Measurements from ENCODE around the gene EFNA3. TPM values are rescaled to one million over a fixed set of nuclear protein-coding genes. Genes with fewer than 3 reads are reported as not detected.

EFNA3 gene
- total RNA-seq, 2 experiments from 2014 or later = 1.9 to 2.8 TPM

GRCh38 chr1:155131285-155131684, 52.6 kb downstream of the EFNA3 start:
- no peaks in the 10 kb centered on the region for H3K9me3 Mint-ChIP-seq (ENCODE audit: low read depth)
- peaks cover 29% of the 10 kb centered on the region for H3K4me1 Mint-ChIP-seq
- CTCF ChIA-PET = interaction anchor here (1.3 to 3.1 kb wide), 5 partner anchors 15 to 81 kb away, joined by 3 to 9 read pairs (median 5); partner anchors contain the start of gene KRTCAP2
- DNase-seq (no peak), ATAC-seq (no peak)
- peaks cover 38% of the 10 kb centered on the region for H3K27me3 Mint-ChIP-seq
- H3K4me3 Mint-ChIP-seq = no peak overlapping the region
- no peaks in the 10 kb centered on the region for H3K36me3 Mint-ChIP-seq
- no peak overlapping the region for H3K27ac Mint-ChIP-seq

GRCh38 chr1:155131856-155132255, 53.2 kb downstream of the EFNA3 start:
- Mint-ChIP-seq H3K4me3 (no peak overlapping the region), H3K27ac (no peak overlapping the region), H3K4me1 (peaks cover 31% of the 10 kb centered on the region), H3K27me3 (peaks cover 33% of the 10 kb centered on the region), H3K36me3 (no peaks in the 10 kb centered on the region), H3K9me3 (ENCODE audit: low read depth) (no peaks in the 10 kb centered on the region)
- DNase-seq = no peak
- CTCF ChIA-PET = interaction anchor here (1.3 to 3.1 kb wide), 3 partner anchors 16 to 41 kb away, joined by 3 to 9 read pairs (median 5); partner anchors contain the start of gene KRTCAP2
- ATAC-seq = no peak

GRCh38 chr1:155133799-155134281, 55.2 kb downstream of the EFNA3 start:
- H3K9me3 Mint-ChIP-seq (ENCODE audit: low read depth) = no peaks in the 10 kb centered on the region
- peaks cover 9% of the 10 kb centered on the region for H3K36me3 Mint-ChIP-seq
- ATAC-seq (no peak), DNase-seq (no peak)
- CTCF ChIA-PET = interaction anchor here (0.9 to 5.1 kb wide), 5 partner anchors 21 to 49 kb away, joined by 3 to 32 read pairs (median 5); partner anchors contain the start of gene KRTCAP2
- no peak overlapping the region for H3K4me3 Mint-ChIP-seq
- no peak overlapping the region for H3K27ac Mint-ChIP-seq
- H3K27me3 Mint-ChIP-seq = peaks cover 15% of the 10 kb centered on the region
- peaks cover 32% of the 10 kb centered on the region for H3K4me1 Mint-ChIP-seq

GRCh38 chr1:155134322-155134721, 55.7 kb downstream of the EFNA3 start:
- Mint-ChIP-seq H3K27ac (peak overlapping the region; percentile 98), H3K27me3 (peaks cover 10% of the 10 kb centered on the region), H3K9me3 (ENCODE audit: low read depth) (no peaks in the 10 kb centered on the region), H3K36me3 (peaks cover 11% of the 10 kb centered on the region), H3K4me1 (peaks cover 31% of the 10 kb centered on the region), H3K4me3 (peak overlapping the region; percentile 97)
- no peak for ATAC-seq
- no peak for DNase-seq
- CTCF ChIA-PET = interaction anchor here (0.9 to 5.1 kb wide), 7 partner anchors 22 to 90 kb away, joined by 3 to 32 read pairs (median 5); partner anchors contain the start of gene KRTCAP2

- ATAC-seq (no peak), DNase-seq (peak; percentile 61)
- Mint-ChIP-seq H3K9me3 (ENCODE audit: low read depth) (no peaks in the 10 kb centered on the region), H3K27me3 (peaks cover 5% of the 10 kb centered on the region), H3K4me1 (peaks cover 34% of the 10 kb centered on the region), H3K36me3 (peaks cover 11% of the 10 kb centered on the region), H3K27ac (peak overlapping the region; percentile 98), H3K4me3 (peak overlapping the region; percentile 97)
- CTCF ChIA-PET = interaction anchor here (0.9 to 5.1 kb wide), 7 partner anchors 31 to 91 kb away, joined by 3 to 32 read pairs (median 6); partner anchors contain the start of gene KRTCAP2
Observed at GRCh38 chr1:155134880-155135414, 56.3 kb downstream of the EFNA3 start.

- ATAC-seq (peak; percentile 84), DNase-seq (peak; percentile 95)
- peaks cover 13% of the 10 kb centered on the region for H3K36me3 Mint-ChIP-seq
- H3K27ac Mint-ChIP-seq = peak within 1 kb of the TSS; percentile 98
- H3K4me1 Mint-ChIP-seq = peaks cover 37% of the 10 kb centered on the region
- H3K4me3 Mint-ChIP-seq = peak within 1 kb of the TSS; percentile 97
- CTCF ChIA-PET = interaction anchor here (0.9 to 5.1 kb wide), 6 partner anchors 33 to 91 kb away, joined by 3 to 32 read pairs (median 14); partner anchors contain the start of gene KRTCAP2
- H3K9me3 Mint-ChIP-seq (ENCODE audit: low read depth) = no peaks in the 10 kb centered on the region
- peaks cover 2% of the 10 kb centered on the region for H3K27me3 Mint-ChIP-seq
Observed at GRCh38 chr1:155135415-155136028, 56.9 kb downstream of the EFNA3 start, which contains the start of gene SLC50A1. Gene SLC50A1, plus strand, starts transcription at chr1:155135852. Its CDS starts 60 bp downstream, at chr1:155135912.

GRCh38 chr1:155136748-155137147, 58.1 kb downstream of the EFNA3 start:
- peak overlapping the region; percentile 98 for H3K27ac Mint-ChIP-seq
- peaks cover 39% of the 10 kb centered on the region for H3K4me1 Mint-ChIP-seq
- peaks cover 13% of the 10 kb centered on the region for H3K36me3 Mint-ChIP-seq
- DNase-seq (peak; percentile 48), ATAC-seq (no peak)
- CTCF ChIA-PET = interaction anchor here (0.7 to 5.1 kb wide), 6 partner anchors 32 to 57 kb away, joined by 3 to 32 read pairs (median 18); partner anchors contain the start of gene KRTCAP2
- H3K9me3 Mint-ChIP-seq (ENCODE audit: low read depth) = no peaks in the 10 kb centered on the region
- peak overlapping the region; percentile 97 for H3K4me3 Mint-ChIP-seq
- H3K27me3 Mint-ChIP-seq = peaks cover under 1% of the 10 kb centered on the region

Other genes starting within 250 kb of the EFNA3 start
- gene KCNN3, start 208.6 kb upstream of the EFNA3 start, total RNA-seq = under 1 TPM in 1 of 2 experiments, not detected in 1; 0.02 TPM
- gene PMVK, start 142.1 kb upstream of the EFNA3 start, total RNA-seq = 10 to 100 TPM; 43.6 to 46.8 TPM
- gene PBXIP1, start 122.7 kb upstream of the EFNA3 start, total RNA-seq = 10 to 100 TPM; 52.6 to 61.5 TPM
- 10 to 100 TPM; 44.0 to 47.9 TPM for gene PYGO2, start 117.1 kb upstream of the EFNA3 start, total RNA-seq
- gene SHC1, start 108.1 kb upstream of the EFNA3 start, total RNA-seq = 10 to 100 TPM; 48.0 to 57.4 TPM
- 100 to 1,000 TPM; 149 to 155 TPM for gene CKS1B, start 104.2 kb upstream of the EFNA3 start, total RNA-seq
- 10 to 100 TPM; 48.2 to 63.7 TPM for gene FLAD1, start 95.5 kb upstream of the EFNA3 start, total RNA-seq
- gene LENEP, start 85.3 kb upstream of the EFNA3 start, total RNA-seq = 1 to 10 TPM in 1 of 2 experiments, under 1 TPM in 1; 0.91 to 1.2 TPM
- gene ZBTB7B, start 76.0 kb upstream of the EFNA3 start, total RNA-seq = 10 to 100 TPM; 58.1 to 74.8 TPM
- under 1 TPM; 0.09 to 0.29 TPM for gene DCST2, start 45.1 kb upstream of the EFNA3 start, total RNA-seq
- gene DCST1, start 45.0 kb upstream of the EFNA3 start, total RNA-seq = not detected
- 10 to 100 TPM; 41.7 to 47.5 TPM for gene ADAM15, start 27.5 kb upstream of the EFNA3 start, total RNA-seq
- gene EFNA4, start 15.1 kb upstream of the EFNA3 start, total RNA-seq = 1 to 10 TPM; 3.8 to 5.3 TPM
- gene EFNA1, start 49.0 kb downstream of the EFNA3 start, total RNA-seq = not detected
- 10 to 100 TPM; 39.8 to 41.2 TPM for gene SLC50A1, start 57.0 kb downstream of the EFNA3 start, total RNA-seq
- gene DPM3, start 61.7 kb downstream of the EFNA3 start, total RNA-seq = 10 to 100 TPM; 54.2 to 57.0 TPM
- 100 to 1,000 TPM; 166 to 177 TPM for gene KRTCAP2, start 94.5 kb downstream of the EFNA3 start, total RNA-seq
- 10 to 100 TPM; 11.2 to 16.1 TPM for gene TRIM46, start 95.0 kb downstream of the EFNA3 start, total RNA-seq
- 10 to 100 TPM; 14.3 to 23.5 TPM for gene THBS3, start 129.1 kb downstream of the EFNA3 start, total RNA-seq
- gene MTX1, start 129.9 kb downstream of the EFNA3 start, total RNA-seq = 10 to 100 TPM; 39.0 to 48.6 TPM
- gene ENTREP3, start 176.6 kb downstream of the EFNA3 start, total RNA-seq = 10 to 100 TPM; 30.7 to 32.3 TPM
- 100 to 1,000 TPM in 1 of 2 experiments, 10 to 100 TPM in 1; 82.0 to 108 TPM for gene SCAMP3, start 183.5 kb downstream of the EFNA3 start, total RNA-seq
- gene CLK2, start 194.7 kb downstream of the EFNA3 start, total RNA-seq = 100 to 1,000 TPM in 1 of 2 experiments, 10 to 100 TPM in 1; 94.8 to 108 TPM
- gene HCN3, start 198.6 kb downstream of the EFNA3 start, total RNA-seq = 1 to 10 TPM; 5.4 to 6.1 TPM
- gene PKLR, start 222.6 kb downstream of the EFNA3 start, total RNA-seq = not detected
- 100 to 1,000 TPM; 329 to 406 TPM for gene FDPS, start 230.0 kb downstream of the EFNA3 start, total RNA-seq
- 10 to 100 TPM; 29.1 to 33.2 TPM for gene RUSC1, start 242.1 kb downstream of the EFNA3 start, total RNA-seq